Pulmonary artery endothelial cell (primary cell): ENCODE measurements around the gene NEK7. TPM values are rescaled to one million over a fixed set of nuclear protein-coding genes. Genes with fewer than 3 reads are reported as not detected.

Source experiments
- DNase-seq: peaks from one replicate; pipeline ENCODE4 v3.0.0-alpha.2; 2011; ENCODE audit warnings: low read depth, low spot score
- total RNA-seq: library from RNA; depleted of rRNA; stranded (reverse); fragments of >200 nt; gene quantifications from 2 replicates; pipeline ENCODE4 v1.2.3, GENCODE V29; 2014

NEK7 gene
- total RNA-seq, 1 donor from 2014 or later: 161 TPM

DNA sequence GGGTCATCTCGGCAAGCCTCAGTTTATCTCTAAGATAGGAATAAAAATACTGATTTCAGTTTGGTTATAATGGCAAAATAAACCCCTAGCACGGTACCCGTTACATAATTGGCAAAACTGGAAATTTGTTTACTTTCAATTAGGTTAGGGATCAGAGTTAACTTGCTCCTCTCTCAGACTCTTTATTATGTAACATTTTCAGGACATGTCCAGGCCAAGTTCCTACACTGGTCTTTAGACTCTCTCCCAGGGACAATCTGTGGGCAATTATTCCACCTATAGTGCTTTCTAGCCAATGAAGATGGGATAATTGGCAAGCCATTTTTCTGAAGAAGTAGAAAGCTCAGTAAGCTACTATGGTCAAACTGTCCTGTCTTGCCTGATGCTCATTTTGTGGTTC is 189.4 kb downstream of the NEK7 start:
- no peak for DNase-seq

DNA sequence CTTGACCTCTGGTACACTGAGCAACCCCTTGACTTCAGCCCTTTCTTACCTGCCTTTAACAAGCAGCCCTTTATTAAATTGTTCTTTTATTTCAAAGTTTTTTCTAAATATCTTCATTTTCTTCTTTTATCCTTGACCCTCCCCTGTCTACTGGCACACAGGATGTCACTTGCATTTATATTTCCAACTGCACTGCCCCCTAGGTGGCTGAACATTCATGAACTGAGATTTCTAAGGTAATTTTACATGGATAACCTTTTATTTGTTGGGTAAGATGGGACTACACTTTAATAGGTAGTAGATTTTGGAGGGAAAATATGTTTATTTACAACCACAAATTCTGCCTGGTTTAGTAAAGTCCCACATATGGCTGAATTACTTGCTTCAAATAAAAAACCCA is 193.7 kb downstream of the NEK7 start:
- no peak for DNase-seq

DNA sequence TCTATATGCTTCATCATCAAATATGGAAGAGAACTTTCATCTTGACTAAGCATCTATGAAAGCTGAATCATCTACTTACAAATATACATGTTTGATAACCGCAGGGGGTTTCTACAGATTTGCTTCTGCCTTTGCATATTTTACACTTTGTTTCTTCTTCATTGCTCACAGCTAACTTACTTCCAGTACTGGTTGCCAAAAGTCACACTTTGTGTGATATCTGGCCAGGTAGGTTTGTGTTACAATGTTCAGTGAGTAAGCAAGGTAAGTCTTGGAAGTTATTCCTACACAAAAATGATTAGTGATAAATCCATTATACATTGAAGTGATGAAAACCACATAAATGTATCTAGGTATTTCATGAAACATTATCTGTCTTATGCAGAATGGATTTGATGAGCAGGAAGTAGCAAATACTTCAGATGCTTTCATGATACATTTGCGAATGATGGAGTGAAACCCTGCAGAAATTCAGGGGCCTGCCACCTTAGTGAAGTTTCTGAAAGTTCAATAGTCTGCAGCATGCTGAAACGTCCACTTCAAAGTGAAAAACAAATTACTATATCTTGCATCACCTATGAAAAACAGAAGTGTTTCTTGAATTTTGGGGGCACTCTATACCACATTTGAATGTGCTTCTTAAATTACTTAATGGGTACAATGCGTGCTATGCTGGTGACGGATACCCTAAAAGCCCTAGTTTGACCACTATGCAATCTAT is 196.3 kb downstream of the NEK7 start:
- DNase-seq: no peak

DNA sequence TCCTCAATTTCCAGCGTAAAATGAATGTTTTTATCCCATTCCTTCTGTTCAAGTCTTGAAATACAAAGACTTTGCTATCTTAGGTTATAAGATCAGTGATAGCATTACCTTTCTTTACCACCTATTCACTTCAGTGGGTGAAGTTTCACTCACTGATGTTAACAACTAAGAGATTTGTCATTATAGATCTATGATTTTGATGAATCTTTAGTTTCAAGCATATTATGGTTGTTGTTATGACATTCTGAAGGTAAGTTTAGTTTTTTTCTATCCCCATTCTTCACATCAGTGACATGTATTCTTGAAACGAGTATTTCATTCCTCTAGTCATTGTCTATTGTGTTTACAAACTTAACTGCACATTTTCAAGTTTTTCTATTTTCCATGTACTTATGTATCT is 201.1 kb downstream of the NEK7 start:
- no peak for DNase-seq

DNA sequence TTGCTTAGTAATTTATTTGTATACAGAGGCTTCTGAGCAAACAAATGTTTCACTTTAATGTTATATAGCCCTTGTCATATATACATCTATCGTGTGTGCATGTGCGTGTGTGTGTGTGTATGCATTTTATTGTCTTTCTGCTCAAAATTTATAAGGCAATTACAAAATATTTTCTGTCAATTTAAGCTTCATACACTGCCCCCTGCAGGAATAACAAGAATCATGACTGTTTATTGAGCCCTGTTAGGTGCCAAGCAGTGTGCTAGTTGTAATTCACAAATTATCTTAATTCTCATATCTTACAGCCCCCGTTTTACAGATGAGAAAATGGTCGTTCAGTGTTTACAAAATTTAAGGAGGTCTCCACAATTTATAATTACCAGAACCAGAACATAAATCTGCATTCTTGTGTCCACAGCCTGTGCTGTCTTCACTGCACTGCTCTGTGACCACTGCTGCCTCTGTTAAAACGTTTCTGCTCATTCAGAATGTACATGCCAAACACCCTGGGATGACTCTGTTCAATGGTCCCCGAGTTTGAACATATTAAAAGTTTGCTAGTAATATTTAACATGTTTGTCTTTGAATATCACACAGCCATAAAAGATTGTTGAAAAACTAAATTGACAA is 202.3 kb downstream of the NEK7 start:
- DNase-seq: no peak

DNA sequence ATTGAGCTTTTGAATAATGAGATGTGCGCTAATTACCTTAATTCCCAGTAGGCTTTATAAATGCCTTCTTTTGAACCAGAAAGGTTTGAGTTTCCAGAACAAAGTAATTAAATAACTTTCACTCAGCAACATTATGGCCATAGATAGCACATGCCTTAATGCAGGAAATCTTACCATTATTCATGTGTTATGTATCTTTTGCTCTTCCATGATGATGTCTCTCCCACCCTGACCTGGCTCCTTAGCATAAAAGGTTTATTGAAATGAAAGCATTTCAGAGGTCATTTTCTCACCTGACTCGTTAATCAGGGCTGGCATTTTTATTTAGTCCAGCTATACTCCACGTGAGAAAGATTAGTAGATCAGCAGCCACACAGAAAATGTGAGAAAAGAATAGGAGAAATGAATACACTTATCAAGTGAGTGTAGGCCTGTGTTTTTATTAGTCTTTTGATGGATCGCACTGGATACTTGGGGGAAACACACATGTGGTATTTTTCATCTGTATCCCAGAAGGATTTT is 203.5 kb downstream of the NEK7 start:
- DNase-seq: no peak

DNA sequence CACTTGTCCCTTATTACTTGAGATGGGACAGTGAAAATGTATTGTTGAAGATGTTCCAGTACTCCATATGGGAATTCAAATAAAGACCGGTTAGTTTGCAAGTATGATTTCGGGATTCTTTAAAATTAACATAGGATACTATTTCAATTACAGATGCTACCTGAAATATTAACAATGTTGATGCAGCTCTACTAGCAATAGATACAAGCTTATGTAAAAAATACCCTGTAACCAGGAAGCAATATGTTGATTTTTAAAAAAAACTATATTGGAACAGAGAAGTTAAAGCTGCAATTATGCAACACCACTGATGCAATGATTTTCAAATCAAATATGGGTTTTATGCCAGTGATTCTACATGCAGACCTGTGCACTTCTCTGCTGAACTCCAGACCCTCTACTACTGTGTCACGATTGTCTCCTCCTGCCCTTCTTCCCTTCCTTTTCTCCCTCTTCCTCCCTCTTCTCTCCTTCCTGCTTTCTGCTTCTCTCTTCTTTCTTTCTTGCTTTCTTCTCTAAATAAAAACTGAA is 204.5 kb downstream of the NEK7 start:
- no peak for DNase-seq

DNA sequence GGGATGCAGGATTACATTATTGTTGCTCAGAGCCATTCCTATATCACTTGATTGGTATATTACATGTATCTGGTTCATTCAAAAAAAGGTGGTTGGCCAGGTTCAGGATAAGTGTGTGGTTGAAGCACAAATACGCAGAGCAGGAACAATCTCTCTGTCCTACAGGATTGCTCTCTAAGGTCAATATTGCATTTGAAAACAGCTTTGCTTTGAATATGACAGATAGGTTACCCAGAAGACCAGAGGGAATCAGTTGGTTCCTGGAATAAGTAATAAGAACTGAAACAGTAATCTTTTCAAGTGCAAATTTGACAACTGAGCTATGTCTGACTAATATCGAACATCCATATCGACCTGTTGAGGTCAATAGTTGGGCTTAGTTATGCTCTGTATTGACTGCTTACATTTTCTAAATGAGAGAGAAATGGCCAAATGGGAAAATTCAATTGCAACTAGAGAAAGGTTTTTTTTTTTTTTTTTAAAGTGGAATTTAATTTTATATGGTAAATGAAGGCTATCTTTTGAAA is 206.9 kb downstream of the NEK7 start:
- no peak for DNase-seq

DNA sequence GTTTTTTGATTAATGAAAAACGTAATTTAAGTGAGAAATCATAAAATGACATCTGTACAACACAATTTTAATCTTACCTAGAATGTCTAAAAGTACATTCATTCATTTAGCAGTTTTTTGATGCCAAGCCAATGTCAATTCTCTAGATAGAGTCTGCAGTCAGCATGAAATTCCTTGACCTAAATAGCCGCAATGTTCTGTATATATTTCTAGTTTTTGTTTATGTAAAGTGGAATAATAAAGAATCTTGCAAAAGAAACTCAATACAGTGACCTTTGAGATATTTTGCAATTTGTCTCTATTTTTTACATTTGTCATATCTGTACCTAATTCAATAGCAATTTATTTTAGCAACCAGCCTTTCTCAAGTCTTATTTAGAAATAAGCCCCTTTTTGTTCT is 207.7 kb downstream of the NEK7 start:
- no peak for DNase-seq

DNA sequence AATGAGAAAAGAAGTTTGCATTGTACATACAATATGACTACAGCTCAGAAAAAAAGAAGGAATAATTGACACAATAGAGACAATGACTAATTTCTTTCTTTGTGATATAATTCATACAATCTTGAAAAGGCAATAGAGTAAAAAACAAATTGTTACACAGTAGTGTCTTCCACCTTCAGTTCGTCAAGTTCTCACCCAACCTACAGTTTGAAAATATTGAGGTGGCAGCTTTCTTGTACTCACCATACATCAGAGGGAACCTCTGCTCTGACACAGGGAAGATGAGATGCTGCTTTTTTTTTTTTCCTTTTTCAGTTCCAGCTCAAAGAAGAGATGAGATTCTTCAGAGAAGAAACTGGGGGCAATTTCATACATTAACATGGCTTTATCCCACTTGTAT is 210.5 kb downstream of the NEK7 start:
- no peak for DNase-seq

DNA sequence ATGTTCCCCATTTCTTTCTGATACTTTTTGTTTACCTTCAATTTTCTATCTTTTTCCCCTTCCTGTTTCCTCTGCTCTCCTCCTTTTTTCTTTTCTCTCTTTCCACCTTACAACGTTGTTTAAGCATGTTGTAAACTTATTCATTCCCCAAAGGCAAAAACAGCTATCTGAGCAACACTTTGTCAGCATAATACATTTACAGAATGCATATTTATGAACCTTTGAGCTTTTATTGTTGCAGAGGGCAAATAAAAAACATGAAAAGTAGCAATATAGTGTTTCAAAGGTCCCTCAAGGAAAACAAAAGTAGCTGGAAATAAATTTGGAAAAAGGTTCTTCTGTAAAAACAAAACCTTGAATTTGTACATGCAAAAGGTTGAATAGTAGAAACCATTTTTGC is 214.2 kb downstream of the NEK7 start:
- DNase-seq: no peak

Other genes starting within 250 kb of the NEK7 start
- 0.11 and 0.20 TPM in 2 replicates for gene LHX9, start 239.6 kb upstream of the NEK7 start, total RNA-seq